ENCODE data around the gene AGO3. TPM values are rescaled to one million over a fixed set of nuclear protein-coding genes. Genes with fewer than 3 reads are reported as not detected.

AGO3 gene
- total RNA-seq, 1 donor from 2014 or later = 27.0 TPM

GRCh38 chr1:36096500-36097432 lies 165.9 kb downstream of the AGO3 start:
- Histone ChIP-seq H3K4me2 (ENCODE audit: low read length) (no peak overlapping the region), H3K9ac (ENCODE audit: low read length) (no peak overlapping the region), H3K4me3 (ENCODE audit: insufficient read depth, low read depth, low read length) (no peak overlapping the region), H3K27ac (ENCODE audit: low read depth, low read length) (no peak overlapping the region), H3K36me3 (ENCODE audit: insufficient read depth, low read length) (peaks cover 20% of the 10 kb centered on the region), H3K4me1 (ENCODE audit: insufficient read depth, low read length) (no peaks in the 10 kb centered on the region), H3K9me3 (ENCODE audit: insufficient read depth, low read depth, low read length) (no peaks in the 10 kb centered on the region), H4K20me1 (ENCODE audit: insufficient read depth, low read length) (peaks cover 27% of the 10 kb centered on the region), H3K27me3 (ENCODE audit: insufficient read depth, low read length) (no peaks in the 10 kb centered on the region), H3K79me2 (ENCODE audit: insufficient read depth, low read length) (peaks cover 13% of the 10 kb centered on the region), H2AFZ (ENCODE audit: low read depth, low read length) (no peak overlapping the region)
- no peak overlapping the region for H3K4me3 Mint-ChIP-seq (ENCODE audit: unreplicated experiment)
- TF ChIP-seq CTCF (IDR thresholded peaks at IDR 0.05; ENCODE audit: insufficient read depth, low read depth, low read length) (peak; percentile 14), EZH2 (IDR thresholded peaks at IDR 0.05; ENCODE audit: insufficient read depth, low read length) (no peak)
- FAIRE-seq = no peak
- H3K27me3 Mint-ChIP-seq (ENCODE audit: low read depth, unreplicated experiment) = no peaks in the 10 kb centered on the region
- no peak overlapping the region for H3K27ac Mint-ChIP-seq (ENCODE audit: unreplicated experiment)
- no peaks in the 10 kb centered on the region for H3K4me1 Mint-ChIP-seq (ENCODE audit: low read depth, unreplicated experiment)
- H3K36me3 Mint-ChIP-seq (ENCODE audit: low read depth, unreplicated experiment) = peaks cover 15% of the 10 kb centered on the region
- DNase-seq (ENCODE audit: low read depth) = no peak
- no peaks in the 10 kb centered on the region for H3K9me3 Mint-ChIP-seq (ENCODE audit: unreplicated experiment)

GRCh38 chr1:36097693-36098585 lies 167.0 kb downstream of the AGO3 start:
- H3K4me1 ChIP-seq (ENCODE audit: insufficient read depth, low read length) = no peaks in the 10 kb centered on the region
- H3K9me3 ChIP-seq (ENCODE audit: insufficient read depth, low read depth, low read length) = no peaks in the 10 kb centered on the region
- Mint-ChIP-seq H3K36me3 (ENCODE audit: low read depth, unreplicated experiment) (peaks cover 15% of the 10 kb centered on the region), H3K4me1 (ENCODE audit: low read depth, unreplicated experiment) (no peaks in the 10 kb centered on the region), H3K27ac (ENCODE audit: unreplicated experiment) (no peak overlapping the region), H3K4me3 (ENCODE audit: unreplicated experiment) (no peak overlapping the region), H3K9me3 (ENCODE audit: unreplicated experiment) (no peaks in the 10 kb centered on the region), H3K27me3 (ENCODE audit: low read depth, unreplicated experiment) (no peaks in the 10 kb centered on the region)
- FAIRE-seq = no peak
- H2AFZ ChIP-seq (ENCODE audit: low read depth, low read length) = no peak overlapping the region
- no peak for DNase-seq (ENCODE audit: low read depth)
- TF ChIP-seq EZH2 (IDR thresholded peaks at IDR 0.05; ENCODE audit: insufficient read depth, low read length) (no peak), CTCF (IDR thresholded peaks at IDR 0.05; ENCODE audit: insufficient read depth, low read depth, low read length) (no peak)
- H3K4me3 ChIP-seq (ENCODE audit: insufficient read depth, low read depth, low read length) = no peak overlapping the region
- peaks cover 15% of the 10 kb centered on the region for H4K20me1 ChIP-seq (ENCODE audit: insufficient read depth, low read length)
- H3K27me3 ChIP-seq (ENCODE audit: insufficient read depth, low read length) = no peaks in the 10 kb centered on the region
- H3K4me2 ChIP-seq (ENCODE audit: low read length) = no peak overlapping the region
- peaks cover 10% of the 10 kb centered on the region for H3K36me3 ChIP-seq (ENCODE audit: insufficient read depth, low read length)
- H3K79me2 ChIP-seq (ENCODE audit: insufficient read depth, low read length) = peaks cover 9% of the 10 kb centered on the region
- no peak overlapping the region for H3K27ac ChIP-seq (ENCODE audit: low read depth, low read length)
- no peak overlapping the region for H3K9ac ChIP-seq (ENCODE audit: low read length)

All from astrocyte (in vitro differentiated cells and primary cell).